BJ (cell line): ENCODE data around the gene ASZ1. TPM values are rescaled to one million over a fixed set of nuclear protein-coding genes. Genes with fewer than 3 reads are reported as not detected.

Source experiments
- CTCF ChIA-PET: fragments of 350-600 bp; formaldehyde crosslinking; extraction: SDS; loops from one replicate; lab custom pipeline; 2021; ENCODE audit warnings: antibody characterized with exemption, inconsistent platforms; lab: Yijun Ruan, JAX
- POLR2A ChIA-PET: fragments of 300-600 bp; sonication (Branson Sonifier 250); formaldehyde crosslinking; extraction: SDS; loops from one replicate; lab custom pipeline; 2021; ENCODE audit warnings: antibody characterized with exemption; lab: Charles Lee
- DNase-seq: peaks from one replicate; pipeline ENCODE4 v3.0.0-alpha.2; 2011; ENCODE audit warnings: low read depth
- H3K27me3 ChIP-seq: 2 replicates; pipeline ENCODE4 v1.6.0; 2011; ENCODE audit warnings: low read length; ENCODE audit not compliant: control insufficient read depth, insufficient read depth
- H3K36me3 ChIP-seq: 2 replicates; pipeline ENCODE4 v1.5.1; 2011; ENCODE audit warnings: low read length; ENCODE audit not compliant: control insufficient read depth, insufficient read depth
- H3K4me3 ChIP-seq: 2 replicates; pipeline ENCODE4 v1.5.1; 2011; ENCODE audit warnings: low read depth, mild to moderate bottlenecking, control low read depth, low read length
- CTCF ChIP-seq: IDR thresholded peaks from 2 replicates; pipeline ENCODE4 v1.5.1; 2011; ENCODE audit warnings: low read depth, mild to moderate bottlenecking, control low read depth, inconsistent platforms, low read length, moderate library complexity; ENCODE audit not compliant: insufficient read depth
- polyA plus RNA-seq: library from polyadenylated mRNA; depleted of rRNA; stranded (reverse); fragments of >200 nt; gene quantifications from 2 replicates; pipeline ENCODE4 v1.2.3, GENCODE V29; 2011; rRNA removed

Gene ASZ1
- polyA plus RNA-seq, 1 experiment, result not detected

- H3K4me3 ChIP-seq, result no peak overlapping the region
- no peak for DNase-seq
- no peaks in the 10 kb centered on the region for H3K36me3 ChIP-seq
- ChIA-PET POLR2A (no interaction called here), CTCF (interaction anchor here (1.4 to 1.7 kb wide), 2 partner anchors 9 to 107 kb away, joined by 3 read pairs; no protein-coding TSS in a partner anchor)
- H3K27me3 ChIP-seq, result peaks cover 22% of the 10 kb centered on the region
- no peak for TF ChIP-seq CTCF
Observed at GRCh38 chr7:117320523-117320922, 106.8 kb downstream of the ASZ1 start.

GRCh38 chr7:117319181-117319580 lies 108.1 kb downstream of the ASZ1 start:
- DNase-seq, result peak; percentile 71
- POLR2A ChIA-PET, result no interaction called here
- CTCF ChIA-PET, result interaction anchor here (1.4 kb wide), 1 partner anchor 106 kb away, joined by 3 read pairs; no protein-coding TSS in a partner anchor
- no peak for TF ChIP-seq CTCF
- peaks cover 20% of the 10 kb centered on the region for H3K27me3 ChIP-seq
- H3K36me3 ChIP-seq, result no peaks in the 10 kb centered on the region
- H3K4me3 ChIP-seq, result no peak overlapping the region

- DNase-seq, result no peak
- Histone ChIP-seq H3K27me3 (no peaks in the 10 kb centered on the region), H3K36me3 (no peaks in the 10 kb centered on the region), H3K4me3 (no peak overlapping the region)
- ChIA-PET CTCF (interaction anchor here (1.0 to 1.3 kb wide), 4 partner anchors 9 to 188 kb away, joined by 3 to 4 read pairs (median 3); partner anchors contain the start of gene WNT2), POLR2A (no interaction called here)
- TF ChIP-seq CTCF, result no peak
Observed at GRCh38 chr7:117313582-117313981, 113.7 kb downstream of the ASZ1 start.

Other genes starting within 250 kb of the ASZ1 start
- 7.7 and 8.4 TPM in 2 replicates for gene WNT2, start 104.4 kb downstream of the ASZ1 start, polyA plus RNA-seq
- not detected in 2 replicates for gene CFTR, start 52.5 kb upstream of the ASZ1 start, polyA plus RNA-seq